Ishikawa (cell line): ENCODE measurements around the gene CYP4F12.

Source experiments
- CEBPB ChIP-seq: IDR thresholded peaks from 2 replicates; pipeline ENCODE4 v1.6.1; 2012
- CREB1 ChIP-seq: IDR thresholded peaks from 2 replicates; pipeline ENCODE4 v1.6.1; 2012; ENCODE audit warnings: low read depth
- EGR1 ChIP-seq: IDR thresholded peaks from 2 replicates; pipeline ENCODE4 v1.6.1; 2012
- EP300 ChIP-seq: IDR thresholded peaks from 2 replicates; pipeline ENCODE4 v1.6.1; 2012; ENCODE audit warnings: borderline replicate concordance
- FOXM1 ChIP-seq: IDR thresholded peaks from 2 replicates; pipeline ENCODE4 v1.6.1; 2012; ENCODE audit warnings: low read depth, borderline replicate concordance
- MAX ChIP-seq: IDR thresholded peaks from 2 replicates; pipeline ENCODE4 v1.6.1; 2012
- NFIC ChIP-seq: IDR thresholded peaks from 2 replicates; pipeline ENCODE4 v1.6.1; 2012
- RAD21 ChIP-seq: IDR thresholded peaks from 2 replicates; pipeline ENCODE4 v1.6.1; 2012; ENCODE audit warnings: low read depth
- REST ChIP-seq: IDR thresholded peaks from 2 replicates; pipeline ENCODE4 v1.6.1; 2012; ENCODE audit warnings: low read depth, mild to moderate bottlenecking
- TAF1 ChIP-seq: IDR thresholded peaks from 2 replicates; pipeline ENCODE4 v1.6.1; 2012; ENCODE audit warnings: low read depth, mild to moderate bottlenecking
- TCF12 ChIP-seq: IDR thresholded peaks from 2 replicates; pipeline ENCODE4 v1.6.1; 2012; ENCODE audit warnings: low read depth
- TEAD4 ChIP-seq: IDR thresholded peaks from 2 replicates; pipeline ENCODE4 v1.6.1; 2012
- USF1 ChIP-seq: IDR thresholded peaks from 2 replicates; pipeline ENCODE4 v1.6.1; 2012
- YY1 ChIP-seq: IDR thresholded peaks from 2 replicates; pipeline ENCODE4 v1.6.1; 2012; ENCODE audit warnings: low read depth
- ZBTB7A ChIP-seq: IDR thresholded peaks from 2 replicates; pipeline ENCODE4 v1.6.1; 2012; ENCODE audit warnings: low read depth

Gene CYP4F12

DNA sequence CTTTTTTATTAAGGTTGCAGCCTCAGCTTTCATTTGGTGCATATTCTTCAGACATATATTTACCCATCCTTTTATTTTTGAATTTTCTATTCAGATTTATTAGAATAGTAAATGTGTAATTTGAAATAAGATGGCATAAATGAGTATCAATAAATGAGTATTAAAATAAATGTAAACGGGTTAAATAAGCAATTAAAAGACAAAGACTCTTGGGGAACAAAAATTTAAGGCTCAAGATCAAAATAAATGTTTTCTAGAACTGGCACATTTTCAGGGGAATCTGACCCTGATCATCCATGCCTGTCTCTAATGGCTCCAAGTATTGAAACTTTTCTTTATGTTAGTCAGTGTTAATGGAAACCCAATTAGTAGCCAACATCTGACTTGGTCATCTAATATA lies 67.9 kb downstream of the CYP4F12 start:
- TF ChIP-seq REST = no peak
- no peak for TF ChIP-seq ZBTB7A
- no peak for TF ChIP-seq NFIC
- TF ChIP-seq USF1 = no peak
- TF ChIP-seq FOXM1 = no peak
- TF ChIP-seq YY1 = no peak
- TF ChIP-seq TCF12 = no peak
- no peak for TF ChIP-seq EGR1
- no peak for TF ChIP-seq RAD21
- no peak for TF ChIP-seq CREB1
- no peak for TF ChIP-seq CEBPB
- no peak for TF ChIP-seq EP300
- no peak for TF ChIP-seq MAX
- TF ChIP-seq TEAD4 = no peak
- no peak for TF ChIP-seq TAF1
